HUES6 (cell line): Measurements from ENCODE around the gene PACS1.
"Not testable (repeated sequence)": the region's sequence is repeated elsewhere in the genome, so short reads cannot be mapped to it uniquely, and the experiment has no call there.

ENCODE experiments used
- H3K27ac ChIP-seq: 2 replicates; pipeline ENCODE4 v1.7.0; 2013; ENCODE audit warnings: low read depth, mild to moderate bottlenecking, low read length, inconsistent platforms
- H3K27me3 ChIP-seq: 2 replicates; pipeline ENCODE4 v1.6.1; 2013; ENCODE audit warnings: low read length; ENCODE audit not compliant: control insufficient read depth, insufficient read depth
- H3K36me3 ChIP-seq: 2 replicates; pipeline ENCODE4 v1.6.1; 2013; ENCODE audit warnings: low read length; ENCODE audit not compliant: control insufficient read depth, insufficient read depth
- H3K4me1 ChIP-seq: 2 replicates; pipeline ENCODE4 v1.6.1; 2013; ENCODE audit warnings: low read length; ENCODE audit not compliant: control insufficient read depth, insufficient read depth
- H3K4me3 ChIP-seq: 2 replicates; pipeline ENCODE4 v1.5.1; 2013; ENCODE audit warnings: low read depth, low read length
- H3K9ac ChIP-seq: one replicate; pipeline ENCODE4 v1.6.1; 2013; ENCODE audit warnings: mild to moderate bottlenecking, low read length
- H3K9me3 ChIP-seq: 2 replicates; pipeline ENCODE4 v1.6.1; 2013; ENCODE audit warnings: low read depth, low read length; ENCODE audit not compliant: control insufficient read depth, insufficient read depth

Gene PACS1

GRCh38 chr11:66112601-66113499, 42.8 kb downstream of the PACS1 start:
- peaks cover 37% of the 10 kb centered on the region for H3K4me1 ChIP-seq

GRCh38 chr11:66114957-66115356, 44.9 kb downstream of the PACS1 start:
- H3K4me3 ChIP-seq, H3K27me3 ChIP-seq, H3K27ac ChIP-seq, H3K9ac ChIP-seq, H3K36me3 ChIP-seq, H3K9me3 ChIP-seq: not testable (repeated sequence)
- peaks cover 48% of the 10 kb centered on the region for H3K4me1 ChIP-seq

More at GRCh38 chr11:66112601-66113499, 42.8 kb downstream of the PACS1 start:
- H3K27ac ChIP-seq, result no peak overlapping the region
- no peaks in the 10 kb centered on the region for H3K36me3 ChIP-seq
- no peak overlapping the region for H3K9ac ChIP-seq
- H3K4me3 ChIP-seq, result no peak overlapping the region
- H3K27me3 ChIP-seq, result no peaks in the 10 kb centered on the region
- no peaks in the 10 kb centered on the region for H3K9me3 ChIP-seq

- no peaks in the 10 kb centered on the region for H3K27me3 ChIP-seq
- H3K9ac ChIP-seq, result no peak overlapping the region
- no peaks in the 10 kb centered on the region for H3K9me3 ChIP-seq
- no peak overlapping the region for H3K4me3 ChIP-seq
- H3K27ac ChIP-seq, result no peak overlapping the region
- H3K36me3 ChIP-seq, result no peaks in the 10 kb centered on the region
- H3K4me1 ChIP-seq, result peaks cover 48% of the 10 kb centered on the region
These were observed 45.7 kb downstream of the PACS1 start for GRCh38 chr11:66115638-66116301.

GRCh38 chr11:66116576-66117361, 46.7 kb downstream of the PACS1 start:
- Histone ChIP-seq H3K4me1 (peaks cover 46% of the 10 kb centered on the region), H3K4me3 (no peak overlapping the region), H3K27ac (no peak overlapping the region)

GRCh38 chr11:66118847-66119246, 48.8 kb downstream of the PACS1 start:
- Histone ChIP-seq H3K27me3 (no peaks in the 10 kb centered on the region), H3K36me3 (no peaks in the 10 kb centered on the region), H3K27ac (peak overlapping the region; percentile 30; the same call in 1 of the 2 replicates), H3K4me3 (no peak overlapping the region), H3K4me1 (peaks cover 26% of the 10 kb centered on the region), H3K9me3 (no peaks in the 10 kb centered on the region), H3K9ac (peak overlapping the region; percentile 39)

More at GRCh38 chr11:66116576-66117361, 46.7 kb downstream of the PACS1 start:
- Histone ChIP-seq H3K9ac (no peak overlapping the region), H3K27me3 (no peaks in the 10 kb centered on the region), H3K9me3 (no peaks in the 10 kb centered on the region), H3K36me3 (no peaks in the 10 kb centered on the region)

- no peaks in the 10 kb centered on the region for H3K27me3 ChIP-seq
- no peak overlapping the region for H3K4me3 ChIP-seq
- H3K9me3 ChIP-seq, result no peaks in the 10 kb centered on the region
- H3K27ac ChIP-seq, result peak overlapping the region; percentile 30; the same call in 1 of the 2 replicates
- H3K4me1 ChIP-seq, result peaks cover 25% of the 10 kb centered on the region
- H3K9ac ChIP-seq, result peak overlapping the region; percentile 39
- H3K36me3 ChIP-seq, result no peaks in the 10 kb centered on the region
These were observed 49.5 kb downstream of the PACS1 start for GRCh38 chr11:66119348-66120133.

GRCh38 chr11:66121466-66121865, 51.4 kb downstream of the PACS1 start:
- Histone ChIP-seq H3K4me3 (no peak overlapping the region), H3K9ac (no peak overlapping the region), H3K36me3 (no peaks in the 10 kb centered on the region), H3K4me1 (peaks cover 19% of the 10 kb centered on the region), H3K27me3 (no peaks in the 10 kb centered on the region), H3K9me3 (no peaks in the 10 kb centered on the region), H3K27ac (no peak overlapping the region)

- no peak overlapping the region for H3K4me3 ChIP-seq
- peaks cover 40% of the 10 kb centered on the region for H3K4me1 ChIP-seq
- H3K36me3 ChIP-seq, result no peaks in the 10 kb centered on the region
- H3K9ac ChIP-seq, result no peak overlapping the region
- H3K9me3 ChIP-seq, result no peaks in the 10 kb centered on the region
- no peak overlapping the region for H3K27ac ChIP-seq
- H3K27me3 ChIP-seq, result no peaks in the 10 kb centered on the region
These were observed 53.8 kb downstream of the PACS1 start for GRCh38 chr11:66123902-66124301.

GRCh38 chr11:66124564-66124963, 54.5 kb downstream of the PACS1 start:
- H3K36me3 ChIP-seq, result no peaks in the 10 kb centered on the region
- H3K9ac ChIP-seq, result no peak overlapping the region
- no peak overlapping the region for H3K4me3 ChIP-seq
- no peaks in the 10 kb centered on the region for H3K9me3 ChIP-seq
- peaks cover 34% of the 10 kb centered on the region for H3K4me1 ChIP-seq
- no peaks in the 10 kb centered on the region for H3K27me3 ChIP-seq
- H3K27ac ChIP-seq, result no peak overlapping the region

GRCh38 chr11:66126064-66126463, 56.0 kb downstream of the PACS1 start:
- peaks cover 33% of the 10 kb centered on the region for H3K4me1 ChIP-seq
- H3K9me3 ChIP-seq, result no peaks in the 10 kb centered on the region
- H3K4me3 ChIP-seq, result no peak overlapping the region
- no peaks in the 10 kb centered on the region for H3K27me3 ChIP-seq
- H3K9ac ChIP-seq, result no peak overlapping the region
- H3K36me3 ChIP-seq, result no peaks in the 10 kb centered on the region
- H3K27ac ChIP-seq, result no peak overlapping the region
